GM20431 (cell line): ENCODE results near the gene KHDC3L.
"Not testable (repeated sequence)": the region's sequence is repeated elsewhere in the genome, so short reads cannot be mapped to it uniquely, and the experiment has no call there.

Source experiments
- in situ Hi-C: fragments of 300-500 bp; cut with MseI, MboI; formaldehyde crosslinking; loops from one replicate; pipeline ENCODE4 v1.15.0; 2020; ENCODE audit warnings: low sequenced_read_pairs; ENCODE audit not compliant: unreplicated experiment

KHDC3L gene

GRCh38 chr6:73368675-73369074, 6.2 kb downstream of the KHDC3L start:
- in situ Hi-C loops = no loop called here

- in situ Hi-C loops = no loop called here
Measured at GRCh38 chr6:73369157-73369556, 6.7 kb downstream of the KHDC3L start.

- in situ Hi-C loops = no loop called here
Measured at GRCh38 chr6:73369563-73369962, 7.1 kb downstream of the KHDC3L start, which contains the start of gene OOEP. OOEP (minus strand) TSS chr6:73369897; CDS start chr6:73369792, 105 bp downstream.

- in situ Hi-C loops = no loop called here
Measured at GRCh38 chr6:73371984-73372383, 9.5 kb downstream of the KHDC3L start.

- in situ Hi-C loops = no loop called here
Measured at GRCh38 chr6:73372516-73372915, 10.1 kb downstream of the KHDC3L start.

- in situ Hi-C loops = no loop called here
Measured at GRCh38 chr6:73375216-73375615, 12.8 kb downstream of the KHDC3L start.

- in situ Hi-C loops = no loop called here
Measured at GRCh38 chr6:73377225-73377624, 14.8 kb downstream of the KHDC3L start.

- in situ Hi-C loops = not testable (repeated sequence)
Measured at GRCh38 chr6:73381531-73381930, 19.1 kb downstream of the KHDC3L start.

GRCh38 chr6:73382462-73383113, 20.1 kb downstream of the KHDC3L start:
- in situ Hi-C loops = no loop called here

- in situ Hi-C loops = no loop called here
Measured at GRCh38 chr6:73388433-73388799, 26.0 kb downstream of the KHDC3L start.

GRCh38 chr6:73388800-73389512, 26.5 kb downstream of the KHDC3L start:
- in situ Hi-C loops = no loop called here

GRCh38 chr6:73389854-73390253, 27.4 kb downstream of the KHDC3L start:
- in situ Hi-C loops = no loop called here

- in situ Hi-C loops = no loop called here
Measured at GRCh38 chr6:73391675-73392074, 29.2 kb downstream of the KHDC3L start.

- in situ Hi-C loops = not testable (repeated sequence)
Measured at GRCh38 chr6:73392188-73392587, 29.7 kb downstream of the KHDC3L start.

GRCh38 chr6:73393278-73393677, 30.8 kb downstream of the KHDC3L start:
- in situ Hi-C loops = no loop called here

- in situ Hi-C loops = no loop called here
Measured at GRCh38 chr6:73394577-73395354, 32.3 kb downstream of the KHDC3L start, which contains the start of gene DDX43. DDX43 (plus strand) TSS chr6:73394828; CDS start chr6:73394906, 78 bp downstream.

GRCh38 chr6:73395875-73396274, 33.4 kb downstream of the KHDC3L start:
- in situ Hi-C loops = no loop called here

GRCh38 chr6:73400656-73401055, 38.2 kb downstream of the KHDC3L start:
- in situ Hi-C loops = no loop called here

- in situ Hi-C loops = no loop called here
Measured at GRCh38 chr6:73409395-73409794, 46.9 kb downstream of the KHDC3L start.

GRCh38 chr6:73413102-73413501, 50.6 kb downstream of the KHDC3L start:
- in situ Hi-C loops = no loop called here
